ENCODE measurements around the gene GRK5.

- TF ChIP-seq POLR2A (IDR thresholded peaks at IDR 0.05; ENCODE audit: extremely low read depth, insufficient read length) (no peak), CTCF (IDR thresholded peaks at IDR 0.05; ENCODE audit: low read depth, low read length) (no peak)
Measured at GRCh38 chr10:119350502-119351097, 143.2 kb downstream of the GRK5 start.
